ENCODE measurements around the gene SLC4A9.

GRCh38 chr5:140324617-140325241 is 35.3 kb upstream of the SLC4A9 start:
- TF ChIP-seq CTCF (IDR thresholded peaks at IDR 0.05; ENCODE audit: low read length), result no peak
- no peak for TF ChIP-seq EZH2 (IDR thresholded peaks at IDR 0.05; ENCODE audit: borderline replicate concordance, low read length)
